HG03575 (cell line): ENCODE measurements around the gene RALGPS2.
"Not testable (repeated sequence)": the region's sequence is repeated elsewhere in the genome, so short reads cannot be mapped to it uniquely, and the experiment has no call there.

ENCODE experiments used
- ATAC-seq: cut with Tn5 transposase; IDR thresholded peaks from one replicate; pipeline ENCODE4 v1.9.1; 2021; ENCODE audit not compliant: unreplicated experiment, insufficient number of reproducible peaks, low FRiP score; ENCODE audit errors: extremely low read depth

The RALGPS2 gene

GRCh38 chr1:178844436-178844835, 119.4 kb downstream of the RALGPS2 start:
- ATAC-seq: no peak

DNA sequence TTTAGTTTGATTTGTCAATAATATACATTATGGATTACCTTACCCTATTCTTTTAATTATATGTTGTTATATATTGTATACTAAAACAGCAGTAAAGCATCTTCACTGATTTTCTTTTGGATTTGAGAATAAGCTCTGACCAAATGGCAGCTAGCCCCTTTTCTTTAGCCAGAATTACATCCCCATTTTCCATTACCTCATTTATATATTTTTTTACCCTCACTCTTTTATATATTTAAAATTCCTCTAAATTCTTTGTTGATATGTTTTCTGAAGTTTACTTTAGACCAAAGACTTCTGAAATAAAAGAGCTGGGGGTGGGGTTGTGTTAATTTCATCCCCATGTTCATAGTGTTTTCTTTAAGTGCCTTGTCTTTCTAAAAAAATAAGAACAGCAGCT, 121.3 kb downstream of the RALGPS2 start:
- no peak for ATAC-seq

GRCh38 chr1:178847396-178847849, 122.4 kb downstream of the RALGPS2 start:
- ATAC-seq: no peak

DNA sequence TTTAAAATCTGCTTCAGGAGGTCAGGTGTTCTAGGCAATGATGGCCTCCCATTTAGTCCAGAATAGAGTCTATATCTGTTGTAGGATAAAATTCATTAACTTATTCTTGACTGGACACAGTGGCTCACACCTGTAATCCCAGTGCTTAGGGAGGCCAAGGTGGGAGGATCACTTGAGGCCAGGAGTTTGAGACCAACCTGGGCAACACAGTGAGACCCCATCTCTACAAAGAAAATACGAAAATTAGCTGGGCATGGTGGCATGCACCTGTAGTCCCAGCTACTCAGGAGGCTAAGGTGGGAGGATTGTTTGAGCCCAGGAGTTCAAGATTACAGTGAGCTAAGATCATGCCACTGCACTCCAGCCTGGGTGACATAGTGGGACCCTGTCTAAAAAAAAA, 122.9 kb downstream of the RALGPS2 start:
- ATAC-seq: not testable (repeated sequence)

DNA sequence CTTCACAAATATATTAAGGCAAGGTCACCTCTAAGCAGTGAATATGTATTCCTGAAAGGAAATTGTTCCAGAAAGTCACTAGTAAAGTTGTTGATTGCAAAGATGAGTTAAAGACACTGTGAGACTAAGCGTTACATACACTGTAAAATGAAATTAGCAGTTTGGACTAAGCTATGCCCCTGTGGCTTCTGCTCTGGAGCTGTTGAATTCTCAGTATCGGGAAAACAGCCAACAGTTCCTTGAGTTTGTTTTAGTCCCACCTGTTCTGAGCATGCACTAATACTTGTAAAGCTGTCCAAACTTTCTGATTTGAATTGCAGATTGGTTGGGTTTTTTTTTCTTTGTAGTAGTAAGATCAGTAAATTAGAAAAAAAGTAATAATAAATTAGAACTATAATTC, 124.9 kb downstream of the RALGPS2 start:
- no peak for ATAC-seq

DNA sequence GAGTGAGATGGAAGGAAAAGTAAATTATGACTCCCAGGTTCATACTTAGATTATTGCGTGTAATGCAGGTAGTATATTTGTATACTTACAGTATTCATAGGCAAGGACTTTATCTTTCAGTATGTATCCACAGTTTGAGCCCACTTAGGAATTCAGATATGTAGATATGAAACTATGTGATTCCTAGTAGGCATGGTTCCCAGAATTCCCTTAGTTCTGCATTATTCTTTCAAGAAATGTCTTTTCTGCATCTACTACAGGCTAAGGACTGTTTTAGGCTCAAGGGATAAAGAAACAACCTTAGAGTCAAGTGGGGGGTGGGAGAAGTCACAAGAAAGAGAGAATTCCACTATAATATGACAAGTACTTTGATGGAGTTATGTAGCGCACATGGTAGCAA, 132.1 kb downstream of the RALGPS2 start:
- no peak for ATAC-seq

DNA sequence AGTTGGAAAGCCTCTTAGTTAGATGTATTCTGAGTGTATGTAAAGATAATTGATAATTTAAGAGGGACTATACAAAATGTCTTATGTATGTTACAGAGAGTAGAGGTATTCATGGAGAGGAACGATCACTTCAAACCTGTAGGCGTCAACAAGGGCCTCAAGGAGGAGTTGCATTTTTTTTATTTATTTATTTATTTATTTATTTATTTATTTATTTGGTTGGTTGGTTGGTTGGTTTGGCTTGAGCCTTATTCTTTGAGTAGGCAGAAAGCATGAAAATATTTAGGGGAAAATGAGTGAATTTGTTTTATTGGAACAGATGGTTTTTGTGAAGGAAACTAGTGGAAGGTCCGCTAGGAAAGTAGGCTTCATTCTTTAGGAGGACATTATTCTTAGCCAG, 137.4 kb downstream of the RALGPS2 start:
- ATAC-seq: no peak

GRCh38 chr1:178862864-178863263, 137.8 kb downstream of the RALGPS2 start:
- no peak for ATAC-seq

DNA sequence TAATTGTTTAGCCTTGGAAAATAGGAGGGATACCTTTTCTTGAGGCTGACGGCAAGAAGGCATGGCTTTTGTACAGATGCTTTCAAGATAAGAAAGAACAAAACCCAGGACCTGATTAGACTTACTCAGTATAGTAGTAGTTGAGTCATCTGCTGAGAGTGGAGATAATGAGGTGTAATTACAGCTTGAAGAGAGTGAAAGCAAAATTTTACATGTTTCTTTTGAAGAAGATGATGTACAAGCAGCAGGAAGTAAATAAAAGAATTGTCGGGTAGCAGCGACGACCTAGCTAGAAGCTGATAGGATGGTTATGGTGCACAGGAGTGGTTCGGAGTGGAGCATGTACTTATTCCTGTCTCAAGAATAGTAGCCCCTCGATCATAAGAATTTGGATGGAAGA, 139.3 kb downstream of the RALGPS2 start:
- no peak for ATAC-seq

- no peak for ATAC-seq
Observed at GRCh38 chr1:178867670-178868069, 142.6 kb downstream of the RALGPS2 start.

DNA sequence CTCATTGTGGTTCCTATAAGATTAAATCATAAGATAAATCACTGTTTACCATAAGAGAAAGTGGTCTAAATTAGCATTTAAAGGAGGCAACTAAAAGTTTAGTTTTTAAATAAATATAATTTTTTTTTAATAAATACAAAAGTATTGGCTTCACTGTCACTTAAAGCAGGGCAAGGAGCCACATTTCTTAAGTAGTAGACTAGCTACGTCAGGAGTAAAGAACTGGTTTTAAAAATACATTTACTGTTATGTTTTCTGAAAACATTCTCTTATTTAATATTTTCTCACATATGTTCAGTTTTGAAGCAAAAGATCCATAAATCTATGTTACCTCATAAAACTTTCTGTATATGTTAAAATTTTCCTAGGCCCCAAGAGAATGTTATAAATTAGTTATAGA, 143.7 kb downstream of the RALGPS2 start:
- no peak for ATAC-seq

GRCh38 chr1:178869119-178869697, 144.2 kb downstream of the RALGPS2 start:
- ATAC-seq: no peak

GRCh38 chr1:178870221-178870620, 145.2 kb downstream of the RALGPS2 start:
- no peak for ATAC-seq

DNA sequence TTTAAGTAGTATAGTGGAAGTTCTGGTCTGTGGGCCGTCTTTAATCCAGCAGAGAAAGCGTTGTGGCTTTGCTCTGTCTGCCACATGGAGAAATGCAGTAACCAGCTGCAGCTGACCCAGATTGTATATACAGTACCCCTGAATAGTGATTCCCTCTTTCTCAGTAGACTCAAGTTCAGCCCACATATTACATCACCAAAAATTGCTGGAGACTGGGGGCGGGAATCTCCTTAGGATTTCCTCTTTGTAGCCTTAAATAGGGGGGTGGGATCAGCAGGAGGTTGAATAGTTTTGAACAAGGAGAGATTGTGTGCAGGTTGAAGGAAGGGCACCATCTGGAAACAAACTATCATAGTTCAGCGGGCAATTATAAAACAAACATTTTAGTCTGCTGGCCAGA, 145.9 kb downstream of the RALGPS2 start, which contains the start of gene ANGPTL1:
ANGPTL1 (minus strand) TSS at position 134 of the 400 bp plus-strand sequence. CDS start 5,301 bp downstream, outside the sequence.
- ATAC-seq: no peak

GRCh38 chr1:178871551-178872320, 146.7 kb downstream of the RALGPS2 start:
- no peak for ATAC-seq

DNA sequence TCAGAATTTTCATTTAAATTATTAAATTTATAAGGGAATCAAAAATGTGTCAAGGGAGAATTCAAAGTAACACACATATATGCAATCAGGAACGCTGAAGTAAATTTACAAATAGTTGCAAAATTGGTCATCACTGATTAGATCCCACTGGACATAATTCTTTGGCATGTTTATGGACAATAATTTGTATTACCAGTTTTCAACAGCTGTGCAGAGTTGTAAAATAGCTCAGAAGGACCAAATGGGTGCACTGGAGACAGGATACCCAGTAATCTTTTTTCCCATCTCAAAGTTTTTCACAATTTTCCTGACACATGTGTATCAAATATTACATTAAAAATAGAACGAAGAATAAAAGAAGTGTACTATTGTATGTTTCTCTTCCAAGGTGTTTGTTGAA, 149.9 kb downstream of the RALGPS2 start:
- ATAC-seq: no peak

- ATAC-seq: no peak
Observed at GRCh38 chr1:178875936-178876335, 150.9 kb downstream of the RALGPS2 start.

GRCh38 chr1:178877896-178878295, 152.9 kb downstream of the RALGPS2 start:
- no peak for ATAC-seq

DNA sequence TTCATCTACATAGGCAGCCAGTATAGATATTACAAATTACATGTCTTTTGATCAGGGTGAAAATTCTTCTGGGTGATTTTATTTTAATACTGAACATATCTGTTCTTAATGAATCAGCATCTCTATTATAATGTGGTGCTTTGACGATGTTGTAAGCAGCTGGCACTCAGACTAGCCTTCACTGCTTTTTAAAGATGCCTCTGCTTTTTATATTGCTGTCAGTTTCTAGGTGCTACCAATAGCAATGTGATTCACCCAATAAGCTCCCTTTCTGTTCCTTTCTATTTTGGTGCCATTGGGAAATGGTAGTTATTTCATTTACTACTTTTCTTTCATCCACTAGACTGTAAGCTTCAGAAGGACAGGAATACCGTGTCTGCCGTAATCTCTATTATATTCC, 156.9 kb downstream of the RALGPS2 start:
- ATAC-seq: no peak

DNA sequence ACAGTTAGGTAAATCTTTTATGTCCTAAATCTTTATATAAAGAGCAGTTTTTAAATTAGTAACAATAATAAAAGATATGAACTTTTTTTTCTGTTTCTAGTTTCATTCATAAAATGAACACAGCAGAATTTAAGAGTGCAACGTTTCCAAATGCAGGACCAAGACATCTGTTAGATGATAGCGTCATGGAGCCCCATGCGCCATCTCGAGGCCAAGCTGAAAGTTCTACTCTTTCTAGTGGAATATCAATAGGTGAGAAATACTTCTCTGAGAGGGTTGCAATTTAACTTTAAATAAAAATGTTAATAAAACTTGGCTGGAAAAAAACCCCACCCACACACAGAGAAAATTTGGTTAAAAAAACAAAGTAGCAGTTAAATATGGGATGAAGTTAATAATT, 160.8 kb downstream of the RALGPS2 start:
- no peak for ATAC-seq

DNA sequence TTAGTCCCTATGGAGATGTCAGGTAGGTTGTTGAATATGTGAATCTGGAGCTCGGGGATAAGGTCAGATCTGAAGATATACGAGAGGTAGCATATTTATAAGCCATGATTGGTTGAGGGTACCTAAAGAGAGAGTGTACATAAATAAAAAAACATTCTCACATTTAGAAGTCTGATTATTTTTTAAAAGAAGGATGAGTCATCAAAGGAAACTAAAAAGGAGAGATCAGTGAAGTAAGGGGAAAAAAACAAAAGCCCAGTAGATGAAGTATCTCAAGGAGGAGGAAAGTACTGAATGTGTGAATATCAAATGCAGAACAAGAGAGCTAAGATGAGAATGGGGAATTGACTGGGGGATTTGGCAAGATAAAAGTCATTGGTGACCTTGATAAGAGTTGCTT, 161.5 kb downstream of the RALGPS2 start:
- ATAC-seq: no peak
